ENCODE data around the gene PTPRG.

Gene PTPRG

DNA sequence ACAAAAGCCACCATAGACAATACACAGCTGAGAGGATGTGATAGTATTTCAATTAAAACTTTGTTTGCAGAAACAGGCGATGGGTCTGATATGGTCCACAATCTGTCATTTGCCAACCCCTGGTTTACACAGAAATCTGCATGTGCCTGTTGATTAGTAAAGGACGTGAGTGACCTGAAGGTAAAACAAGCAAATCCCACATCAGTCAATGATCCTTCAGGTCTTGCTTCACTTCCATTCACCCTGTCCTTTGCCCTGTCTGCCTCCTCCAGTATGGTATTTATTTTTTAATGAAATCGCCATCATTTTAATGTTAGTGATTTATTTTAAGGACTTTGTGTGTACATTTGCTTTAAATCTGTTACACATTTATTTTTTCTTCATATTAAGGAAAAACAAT is 645.8 kb downstream of the PTPRG start:
- ChIA-PET CTCF (interaction anchor here (0.6 to 0.8 kb wide), 2 partner anchors 9 to 712 kb away, joined by 5 to 7 read pairs; no protein-coding TSS in a partner anchor), POLR2A (ENCODE audit: low non-redundant PET) (no interaction called here)
- TF ChIP-seq, protein P1, sequence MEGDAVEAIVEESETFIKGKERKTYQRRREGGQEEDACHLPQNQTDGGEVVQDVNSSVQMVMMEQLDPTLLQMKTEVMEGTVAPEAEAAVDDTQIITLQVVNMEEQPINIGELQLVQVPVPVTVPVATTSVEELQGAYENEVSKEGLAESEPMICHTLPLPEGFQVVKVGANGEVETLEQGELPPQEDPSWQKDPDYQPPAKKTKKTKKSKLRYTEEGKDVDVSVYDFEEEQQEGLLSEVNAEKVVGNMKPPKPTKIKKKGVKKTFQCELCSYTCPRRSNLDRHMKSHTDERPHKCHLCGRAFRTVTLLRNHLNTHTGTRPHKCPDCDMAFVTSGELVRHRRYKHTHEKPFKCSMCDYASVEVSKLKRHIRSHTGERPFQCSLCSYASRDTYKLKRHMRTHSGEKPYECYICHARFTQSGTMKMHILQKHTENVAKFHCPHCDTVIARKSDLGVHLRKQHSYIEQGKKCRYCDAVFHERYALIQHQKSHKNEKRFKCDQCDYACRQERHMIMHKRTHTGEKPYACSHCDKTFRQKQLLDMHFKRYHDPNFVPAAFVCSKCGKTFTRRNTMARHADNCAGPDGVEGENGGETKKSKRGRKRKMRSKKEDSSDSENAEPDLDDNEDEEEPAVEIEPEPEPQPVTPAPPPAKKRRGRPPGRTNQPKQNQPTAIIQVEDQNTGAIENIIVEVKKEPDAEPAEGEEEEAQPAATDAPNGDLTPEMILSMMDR (conservative IDR thresholded peaks at IDR 0.05; ENCODE audit: low read depth) = no peak

DNA sequence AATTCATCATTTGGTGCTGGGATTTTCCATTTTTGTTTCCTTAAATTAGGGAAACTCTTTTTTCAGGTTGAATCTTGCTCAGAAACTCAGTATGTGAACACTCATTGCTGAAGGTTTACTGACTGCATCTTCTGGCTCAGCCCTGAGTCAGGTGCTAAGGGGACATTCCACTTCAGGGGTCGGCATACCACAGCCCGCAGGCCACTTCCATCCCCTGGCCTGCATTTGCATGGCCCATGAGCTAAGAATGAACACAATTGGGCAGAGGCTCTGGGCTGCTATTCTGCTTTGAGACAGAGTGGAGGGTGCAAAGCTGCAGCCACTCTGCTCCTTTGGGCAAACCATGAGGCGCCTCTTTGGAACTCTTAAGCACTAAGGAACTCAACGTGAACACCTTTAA is 647.0 kb downstream of the PTPRG start:
- no peak overlapping the region for H3K27ac ChIP-seq
- POLR2A ChIA-PET (ENCODE audit: low non-redundant PET) = no interaction called here

More for the DNA sequence above, 645.8 kb downstream of the PTPRG start:
- DNase-seq (ENCODE audit: low spot score) = no peak
- H3K27ac ChIP-seq = no peak overlapping the region

DNA sequence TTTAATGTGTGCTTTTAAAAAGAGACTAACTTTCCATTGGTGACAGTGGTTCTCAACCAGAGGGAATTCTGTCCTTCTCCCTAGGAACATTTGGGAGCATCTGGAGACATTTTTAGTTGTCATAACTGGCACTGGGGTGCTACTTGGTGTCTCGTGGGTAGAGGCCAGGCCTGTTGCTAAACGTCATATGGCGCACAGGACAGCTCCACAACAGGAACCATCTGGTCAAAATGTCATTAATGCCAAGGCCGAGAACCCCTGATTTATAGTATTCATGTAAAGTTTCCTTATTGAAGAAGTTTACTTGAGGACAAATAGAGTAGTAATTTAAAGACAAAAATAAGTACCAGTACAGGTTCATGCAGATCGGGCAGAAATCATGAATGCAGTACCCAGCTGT is 647.7 kb downstream of the PTPRG start:
- TF ChIP-seq, protein P1 (conservative IDR thresholded peaks at IDR 0.05; ENCODE audit: low read depth) = no peak
- ChIA-PET POLR2A (ENCODE audit: low non-redundant PET) (no interaction called here), CTCF (no interaction called here)
- DNase-seq (ENCODE audit: low spot score) = no peak
- no peak overlapping the region for H3K27ac ChIP-seq

More for the DNA sequence above, 647.0 kb downstream of the PTPRG start:
- TF ChIP-seq, protein P1 (conservative IDR thresholded peaks at IDR 0.05; ENCODE audit: low read depth) = no peak
- CTCF ChIA-PET = no interaction called here
- DNase-seq (ENCODE audit: low spot score) = no peak

DNA sequence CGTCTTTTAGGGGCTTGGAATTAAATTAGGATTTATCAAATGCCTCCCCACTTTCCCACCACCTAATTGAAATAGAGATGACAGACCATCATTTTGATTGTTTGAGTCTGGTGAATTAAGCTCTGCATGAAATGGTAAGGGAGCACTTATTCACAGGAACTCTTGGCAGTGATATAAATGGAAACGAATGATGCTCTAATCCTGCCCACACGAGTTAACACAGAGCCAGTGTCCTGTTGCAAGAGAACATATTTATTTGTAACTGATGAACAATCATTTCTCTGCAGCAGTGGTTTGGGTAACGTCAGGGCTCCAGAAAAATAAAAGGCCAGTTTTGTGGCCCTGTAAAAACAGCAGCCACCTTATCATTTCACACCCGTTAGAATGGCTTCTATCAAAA is 648.6 kb downstream of the PTPRG start:
- DNase-seq (ENCODE audit: low spot score) = no peak
- ChIA-PET CTCF (no interaction called here), POLR2A (ENCODE audit: low non-redundant PET) (no interaction called here)
- TF ChIP-seq, protein P1 (conservative IDR thresholded peaks at IDR 0.05; ENCODE audit: low read depth) = no peak
- H3K27ac ChIP-seq = no peak overlapping the region

DNA sequence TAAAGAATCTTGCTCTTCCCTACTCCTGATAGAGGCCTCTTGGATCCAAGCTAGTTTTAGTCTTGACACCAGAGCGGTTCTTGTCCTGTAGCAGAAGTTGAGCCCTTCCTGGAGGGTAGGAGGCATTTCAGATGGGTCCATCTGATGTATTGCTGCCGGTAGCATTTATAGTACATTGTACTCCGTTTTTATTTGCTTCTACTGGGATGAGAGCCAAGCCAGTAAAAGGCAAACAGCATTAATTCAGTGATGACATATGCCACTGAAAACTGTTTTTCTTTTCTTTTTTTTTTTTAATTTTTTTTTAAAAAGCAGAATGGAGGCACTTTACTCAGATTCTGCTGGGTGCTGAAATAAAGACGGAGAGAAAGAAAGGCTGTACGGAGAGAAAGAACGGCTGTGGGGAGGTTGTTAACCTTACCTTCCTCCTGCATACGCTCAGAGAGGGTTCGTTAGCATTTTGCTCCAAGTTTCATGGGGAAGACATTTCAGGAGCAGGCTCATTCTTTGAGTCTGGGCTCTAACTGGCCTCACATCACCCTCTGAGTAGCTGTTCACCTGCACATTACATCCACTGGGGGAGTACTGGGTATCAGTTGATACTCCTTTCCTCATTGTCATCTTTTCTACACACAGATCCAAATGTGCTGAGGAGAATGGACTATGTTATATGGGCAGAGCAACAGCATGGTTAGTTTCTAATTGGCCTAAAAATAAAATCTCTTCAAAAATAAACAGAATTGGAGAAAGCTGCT is 650.5 kb downstream of the PTPRG start:
- peak; percentile 2 for DNase-seq (ENCODE audit: low spot score)
- TF ChIP-seq, protein P1 (conservative IDR thresholded peaks at IDR 0.05; ENCODE audit: low read depth) = no peak
- POLR2A ChIA-PET (ENCODE audit: low non-redundant PET) = no interaction called here
- H3K27ac ChIP-seq = no peak overlapping the region
- CTCF ChIA-PET = interaction anchor here (0.7 kb wide), 1 partner anchor 10 kb away, joined by 3 read pairs; no protein-coding TSS in a partner anchor

DNA sequence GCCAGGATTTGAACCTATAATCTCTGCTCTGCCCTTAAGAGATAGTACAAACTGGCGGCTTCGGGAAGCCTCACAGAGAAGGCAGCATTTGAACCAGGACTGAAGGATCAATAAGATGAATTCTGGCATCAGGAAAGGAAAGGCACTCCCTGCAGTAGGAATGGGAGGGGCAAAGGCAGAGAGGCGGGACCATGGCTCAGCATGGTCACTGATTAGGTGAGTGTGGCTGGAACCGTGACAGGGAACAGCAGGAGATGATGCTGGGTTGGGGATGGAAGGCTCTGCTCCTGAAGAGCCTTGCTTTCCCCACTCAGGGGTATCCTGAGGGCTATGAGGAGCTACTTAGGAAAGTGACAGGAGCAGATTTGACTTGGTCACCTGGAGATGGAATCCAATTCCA is 653.5 kb downstream of the PTPRG start:
- H3K27ac ChIP-seq = no peak overlapping the region
- ChIA-PET CTCF (no interaction called here), POLR2A (ENCODE audit: low non-redundant PET) (no interaction called here)
- no peak for DNase-seq (ENCODE audit: low spot score)
- TF ChIP-seq, protein P1 (conservative IDR thresholded peaks at IDR 0.05; ENCODE audit: low read depth) = no peak

Data from RWPE1 (cell line).